ENCODE data around the gene BANF1.

DNA sequence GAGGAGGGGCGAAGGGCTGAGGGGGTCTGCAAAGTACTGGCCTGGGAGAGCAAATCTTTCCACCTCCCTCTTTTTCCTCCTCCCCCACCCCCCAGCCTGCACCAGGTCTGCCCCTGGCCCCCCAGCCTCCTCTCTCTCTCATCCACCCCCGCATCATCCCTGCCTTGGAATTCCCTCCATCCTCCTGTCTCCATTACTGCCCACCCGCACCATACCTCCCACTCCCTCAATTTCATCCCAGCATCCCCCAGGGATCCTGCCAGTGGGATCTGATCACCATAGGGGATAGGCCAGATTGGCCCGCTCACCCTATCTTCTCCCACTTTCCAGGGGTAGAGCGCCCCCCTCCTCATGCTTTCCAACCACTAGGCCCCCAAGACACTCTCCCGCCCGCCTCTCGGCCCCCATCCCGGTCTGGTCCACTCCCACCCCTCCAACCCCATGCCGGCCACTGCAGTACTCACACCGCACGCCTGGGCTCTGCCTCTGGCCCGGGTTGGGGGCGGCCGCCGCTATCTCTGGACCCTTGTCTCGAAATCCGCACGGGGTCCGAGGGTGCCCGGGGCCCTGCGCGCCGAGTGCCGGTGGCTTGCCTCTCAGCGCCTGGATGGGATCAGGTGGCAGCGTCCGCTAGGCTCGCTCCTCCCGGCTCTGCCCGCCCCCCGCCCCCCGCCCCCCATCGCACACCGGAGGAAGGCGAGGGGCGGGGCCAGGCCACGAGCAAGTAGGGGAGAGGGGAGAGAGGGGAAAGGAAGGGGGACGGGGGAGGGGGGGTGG lies 46.4 kb downstream of the BANF1 start, which contains the start of gene GAL3ST3:
- TF ChIP-seq, protein P1, sequence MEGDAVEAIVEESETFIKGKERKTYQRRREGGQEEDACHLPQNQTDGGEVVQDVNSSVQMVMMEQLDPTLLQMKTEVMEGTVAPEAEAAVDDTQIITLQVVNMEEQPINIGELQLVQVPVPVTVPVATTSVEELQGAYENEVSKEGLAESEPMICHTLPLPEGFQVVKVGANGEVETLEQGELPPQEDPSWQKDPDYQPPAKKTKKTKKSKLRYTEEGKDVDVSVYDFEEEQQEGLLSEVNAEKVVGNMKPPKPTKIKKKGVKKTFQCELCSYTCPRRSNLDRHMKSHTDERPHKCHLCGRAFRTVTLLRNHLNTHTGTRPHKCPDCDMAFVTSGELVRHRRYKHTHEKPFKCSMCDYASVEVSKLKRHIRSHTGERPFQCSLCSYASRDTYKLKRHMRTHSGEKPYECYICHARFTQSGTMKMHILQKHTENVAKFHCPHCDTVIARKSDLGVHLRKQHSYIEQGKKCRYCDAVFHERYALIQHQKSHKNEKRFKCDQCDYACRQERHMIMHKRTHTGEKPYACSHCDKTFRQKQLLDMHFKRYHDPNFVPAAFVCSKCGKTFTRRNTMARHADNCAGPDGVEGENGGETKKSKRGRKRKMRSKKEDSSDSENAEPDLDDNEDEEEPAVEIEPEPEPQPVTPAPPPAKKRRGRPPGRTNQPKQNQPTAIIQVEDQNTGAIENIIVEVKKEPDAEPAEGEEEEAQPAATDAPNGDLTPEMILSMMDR (IDR thresholded peaks at IDR 0.05; ENCODE audit: borderline replicate concordance, extremely low read depth, low read length, poor library complexity, severe bottlenecking), result no peak
- no peak for TF ChIP-seq EZH2 (IDR thresholded peaks at IDR 0.05; ENCODE audit: borderline replicate concordance, low read depth, low read length, severe bottlenecking)
